ENCODE results near the gene TAP2. TPM values are rescaled to one million over a fixed set of nuclear protein-coding genes. Genes with fewer than 3 reads are reported as not detected.

The TAP2 gene
- total and polyA plus RNA-seq, 8 donors: 5.0 to 23.1 (median 12.2) TPM

DNA sequence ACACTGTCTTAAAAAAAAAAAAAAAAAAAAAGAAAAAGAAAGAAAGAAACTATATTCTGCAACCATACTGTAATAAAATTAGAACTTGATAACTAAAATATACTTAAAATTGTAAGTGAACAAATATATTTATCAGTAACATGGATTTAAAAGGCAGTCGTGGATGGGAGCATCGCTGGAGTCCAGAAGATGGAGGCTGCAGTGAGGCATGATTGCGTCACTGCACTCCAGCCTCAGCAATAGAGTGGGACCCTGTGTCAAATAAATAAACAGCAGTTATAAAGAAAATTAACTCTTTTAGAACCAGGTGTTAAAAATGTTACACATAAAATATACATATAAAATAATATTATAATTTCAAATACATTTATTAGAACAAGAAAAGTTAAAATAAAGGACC, 24.2 kb upstream of the TAP2 start:
- 74 to 90% methylated on average over 3 of the region's 3 CpGs for WGBS, 2 donors
- no peak overlapping the region for H3K4me3 ChIP-seq
- H3K9me3 ChIP-seq: no peaks in the 10 kb centered on the region
- no peak for DNase-seq
- intact Hi-C loops (cut with DNase I): loop anchor here in 1 of 3 donors (5.0 kb wide), 1 partner anchor 35 kb away; no protein-coding TSS in a partner anchor
- no peaks in the 10 kb centered on the region for H3K27me3 ChIP-seq
- no peak for ATAC-seq
- H3K27ac ChIP-seq: no peak overlapping the region
- TF ChIP-seq, protein P1, sequence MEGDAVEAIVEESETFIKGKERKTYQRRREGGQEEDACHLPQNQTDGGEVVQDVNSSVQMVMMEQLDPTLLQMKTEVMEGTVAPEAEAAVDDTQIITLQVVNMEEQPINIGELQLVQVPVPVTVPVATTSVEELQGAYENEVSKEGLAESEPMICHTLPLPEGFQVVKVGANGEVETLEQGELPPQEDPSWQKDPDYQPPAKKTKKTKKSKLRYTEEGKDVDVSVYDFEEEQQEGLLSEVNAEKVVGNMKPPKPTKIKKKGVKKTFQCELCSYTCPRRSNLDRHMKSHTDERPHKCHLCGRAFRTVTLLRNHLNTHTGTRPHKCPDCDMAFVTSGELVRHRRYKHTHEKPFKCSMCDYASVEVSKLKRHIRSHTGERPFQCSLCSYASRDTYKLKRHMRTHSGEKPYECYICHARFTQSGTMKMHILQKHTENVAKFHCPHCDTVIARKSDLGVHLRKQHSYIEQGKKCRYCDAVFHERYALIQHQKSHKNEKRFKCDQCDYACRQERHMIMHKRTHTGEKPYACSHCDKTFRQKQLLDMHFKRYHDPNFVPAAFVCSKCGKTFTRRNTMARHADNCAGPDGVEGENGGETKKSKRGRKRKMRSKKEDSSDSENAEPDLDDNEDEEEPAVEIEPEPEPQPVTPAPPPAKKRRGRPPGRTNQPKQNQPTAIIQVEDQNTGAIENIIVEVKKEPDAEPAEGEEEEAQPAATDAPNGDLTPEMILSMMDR (IDR thresholded peaks at IDR 0.05): no peak
- peaks cover 0 to 5% (median 3%) of the 10 kb centered on the region in 3 donors for H3K4me1 ChIP-seq
- H3K36me3 ChIP-seq: no peaks in the 10 kb centered on the region
- FAIRE-seq: no peak

DNA sequence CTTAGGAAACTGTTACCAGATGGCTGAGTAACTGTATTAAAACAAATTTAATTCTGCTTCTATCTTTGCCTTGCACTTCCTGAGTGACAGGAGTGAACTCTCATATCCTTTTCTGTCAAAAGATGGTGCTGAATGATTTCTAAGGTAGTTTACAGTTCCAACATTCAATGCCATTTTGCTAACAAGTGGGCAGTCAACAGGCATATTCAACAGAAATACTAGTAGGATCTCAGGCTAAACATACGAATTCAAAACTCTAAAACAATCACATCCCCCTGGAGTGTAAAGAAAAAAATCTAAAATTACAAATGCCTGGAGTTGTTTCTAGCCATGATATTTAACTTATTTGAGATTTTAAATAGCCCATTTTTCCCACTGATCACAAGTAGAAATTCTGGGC, 22.1 kb upstream of the TAP2 start:
- no peak for ATAC-seq
- Histone ChIP-seq H3K27me3 (no peaks in the 10 kb centered on the region), H3K27ac (peak overlapping the region in 3 of 4 donors; percentile 28 to 50 (median 46)), H3K9me3 (no peaks in the 10 kb centered on the region), H3K36me3 (no peaks in the 10 kb centered on the region), H3K4me1 (peaks cover 0 to 5% (median 3%) of the 10 kb centered on the region in 3 donors), H3K4me3 (no peak overlapping the region)
- intact Hi-C loops (cut with DNase I): loop anchor here in 1 of 3 donors (5.0 kb wide), 1 partner anchor 33 kb away; no protein-coding TSS in a partner anchor
- TF ChIP-seq, protein P1 (IDR thresholded peaks at IDR 0.05): no peak
- FAIRE-seq: no peak
- no peak for DNase-seq
- WGBS, 2 donors: 70 to 74% methylated on average over 1 of the region's 1 CpG

DNA sequence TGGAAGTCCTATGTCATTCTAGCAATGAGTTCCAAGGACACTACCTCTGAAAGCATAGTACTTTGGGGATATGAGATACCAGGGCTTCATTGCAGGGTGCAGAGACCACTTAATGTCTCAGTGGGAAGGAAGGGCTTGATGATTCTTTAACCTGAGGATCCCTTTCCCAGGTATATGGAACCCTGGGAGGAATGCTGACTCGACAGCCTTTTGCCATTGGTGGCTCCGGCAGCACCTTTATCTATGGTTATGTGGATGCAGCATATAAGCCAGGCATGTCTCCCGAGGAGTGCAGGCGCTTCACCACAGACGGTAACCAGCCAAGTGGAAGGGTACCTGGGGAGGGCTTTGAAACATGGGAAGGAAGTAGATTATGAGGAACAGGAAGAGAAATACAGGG, 19.7 kb upstream of the TAP2 start:
- FAIRE-seq (no peak), DNase-seq (no peak), ATAC-seq (no peak)
- Histone ChIP-seq H3K27me3 (no peaks in the 10 kb centered on the region), H3K9me3 (no peaks in the 10 kb centered on the region), H3K4me3 (no peak overlapping the region), H3K36me3 (no peaks in the 10 kb centered on the region), H3K4me1 (peaks cover 0 to 5% (median 3%) of the 10 kb centered on the region in 3 donors), H3K27ac (no peak overlapping the region)
- intact Hi-C loops (cut with DNase I): no loop called here
- 78 to 86% methylated on average over 5 of the region's 5 CpGs for WGBS, 2 donors
- TF ChIP-seq, protein P1 (IDR thresholded peaks at IDR 0.05): no peak

DNA sequence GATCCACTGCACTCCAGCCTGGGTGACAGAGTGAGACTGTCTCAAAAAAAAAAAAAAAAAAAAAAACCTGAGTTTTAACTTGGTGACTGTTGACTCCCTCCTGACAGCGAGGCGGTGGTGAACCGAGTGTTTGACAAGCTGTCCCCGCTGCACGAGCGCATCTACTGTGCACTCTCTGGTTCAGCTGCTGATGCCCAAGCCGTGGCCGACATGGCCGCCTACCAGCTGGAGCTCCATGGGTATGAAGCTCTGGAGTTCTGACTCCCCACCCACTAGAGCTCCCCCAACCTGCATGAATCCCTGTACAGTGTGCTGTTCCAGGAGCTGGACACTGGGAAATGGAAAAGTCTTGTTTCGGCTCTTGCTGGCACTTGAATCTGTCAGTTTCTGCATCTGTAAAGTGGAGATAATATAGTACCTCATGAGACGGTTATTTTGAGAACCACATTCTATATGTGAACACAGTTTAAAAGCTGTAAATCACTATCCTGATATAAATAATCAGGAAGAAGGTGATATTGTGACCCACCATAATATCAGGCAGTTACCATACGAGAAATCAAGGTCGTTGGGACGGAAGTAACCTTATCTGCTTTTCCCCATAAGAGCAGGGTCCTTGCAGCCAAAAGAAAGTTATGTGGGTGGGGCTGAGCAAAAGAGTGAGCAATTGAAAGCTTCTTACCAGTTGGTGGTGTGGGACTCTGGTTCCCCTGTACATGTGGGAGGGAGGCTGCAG, 18.8 kb upstream of the TAP2 start:
- Histone ChIP-seq H3K36me3 (no peaks in the 10 kb centered on the region), H3K27ac (no peak overlapping the region), H3K4me3 (no peak overlapping the region), H3K27me3 (no peaks in the 10 kb centered on the region), H3K4me1 (peaks cover 0 to 7% (median 3%) of the 10 kb centered on the region in 3 donors), H3K9me3 (no peaks in the 10 kb centered on the region)
- intact Hi-C loops (cut with DNase I): no loop called here
- FAIRE-seq: no peak
- ATAC-seq: no peak
- WGBS, 2 donors: 67 to 68% methylated on average over 14 of the region's 14 CpGs
- TF ChIP-seq, protein P1 (IDR thresholded peaks at IDR 0.05): no peak
- DNase-seq: no peak

All from pancreas (tissue), 10 donors.